Endothelial cell (in vitro differentiated cells): ENCODE data around the gene POLD4. TPM values are rescaled to one million over a fixed set of nuclear protein-coding genes. Genes with fewer than 3 reads are reported as not detected.

Experiments
- DNase-seq: peaks from one replicate; pipeline ENCODE4 v3.0.0; 2021; ENCODE audit warnings: low spot score
- H3K27ac Mint-ChIP-seq: one replicate; pipeline ENCODE4 v1.8.0; 2021; ENCODE audit warnings: mixed read lengths, inconsistent platforms; ENCODE audit not compliant: unreplicated experiment
- H3K27me3 Mint-ChIP-seq: one replicate; pipeline ENCODE4 v1.8.0; 2021; ENCODE audit warnings: mild to moderate bottlenecking, moderate library complexity, mixed read lengths, inconsistent platforms; ENCODE audit not compliant: unreplicated experiment
- H3K36me3 Mint-ChIP-seq: one replicate; pipeline ENCODE4 v1.8.0; 2021; ENCODE audit warnings: mild to moderate bottlenecking, low read depth, mixed read lengths, inconsistent platforms; ENCODE audit not compliant: unreplicated experiment
- H3K4me1 Mint-ChIP-seq: one replicate; pipeline ENCODE4 v1.8.0; 2021; ENCODE audit warnings: mild to moderate bottlenecking, mixed read lengths, inconsistent platforms; ENCODE audit not compliant: unreplicated experiment
- H3K4me3 Mint-ChIP-seq: one replicate; pipeline ENCODE4 v1.8.0; 2021; ENCODE audit warnings: mild to moderate bottlenecking, mixed read lengths, inconsistent platforms; ENCODE audit not compliant: unreplicated experiment
- H3K9me3 Mint-ChIP-seq: one replicate; pipeline ENCODE4 v1.8.0; 2021; ENCODE audit warnings: mixed read lengths, inconsistent platforms; ENCODE audit not compliant: unreplicated experiment
- CTCF ChIP-seq: fragments of 200-600 bp; sonication (generic); IDR thresholded peaks from one replicate; pipeline ENCODE4 v1.5.0; 2021; ENCODE audit warnings: antibody characterized with exemption; ENCODE audit not compliant: unreplicated experiment
- total RNA-seq: library from RNA; stranded (reverse); fragmentation: NEBNext Ultra II Directional; extraction: Animal tissue kit (Norgen Biotek cat#: 25700); gene quantifications from one replicate; pipeline ENCODE4 v1.2.1, GENCODE V29; 2021; ENCODE audit not compliant: unreplicated experiment

POLD4 gene
- total RNA-seq, 1 donor from 2014 or later, result 92.1 TPM

DNA sequence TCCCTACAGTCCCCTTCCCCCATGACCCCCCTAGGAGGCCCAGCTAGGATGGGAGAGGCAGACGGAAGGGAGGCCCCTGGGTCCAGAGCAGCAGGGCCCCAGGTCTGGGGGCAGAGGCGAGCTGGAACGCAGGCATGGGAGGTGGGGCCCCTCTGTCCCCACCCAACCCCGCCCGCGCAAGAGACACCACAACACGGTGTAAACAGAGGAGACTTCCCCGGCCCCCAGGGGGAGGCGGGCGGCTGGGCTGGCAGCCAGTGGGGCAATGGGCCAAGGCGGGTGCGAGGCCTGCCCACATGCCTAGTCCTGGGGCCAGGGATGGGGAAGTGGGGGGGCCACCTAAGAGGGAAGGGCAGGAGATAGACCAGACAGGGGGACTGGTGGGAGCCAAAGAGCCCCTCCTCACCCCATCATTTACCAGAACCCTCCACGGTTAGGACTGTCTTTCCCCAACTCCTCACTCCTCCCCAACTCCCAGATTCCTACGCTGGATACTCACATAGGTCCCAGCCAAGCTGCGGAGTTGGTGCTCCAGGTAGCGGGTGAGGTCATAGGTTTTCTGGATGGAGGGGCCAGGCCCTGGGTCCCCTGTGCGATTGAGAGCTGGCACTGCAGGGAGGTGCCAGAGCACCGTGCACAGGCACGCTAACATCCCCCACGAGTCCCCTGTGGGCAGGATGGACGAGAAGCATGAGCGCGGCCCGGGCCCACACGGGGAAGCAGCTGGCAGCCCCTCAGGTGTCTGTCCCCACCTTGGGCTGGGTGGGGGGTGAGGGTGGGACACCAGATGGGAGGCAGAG lies 13.8 kb upstream of the POLD4 start:
- H3K27ac Mint-ChIP-seq, result no peak overlapping the region
- H3K9me3 Mint-ChIP-seq, result no peaks in the 10 kb centered on the region
- no peak for DNase-seq
- H3K27me3 Mint-ChIP-seq, result peaks cover 11% of the 10 kb centered on the region
- no peak for TF ChIP-seq CTCF
- H3K36me3 Mint-ChIP-seq, result peaks cover 33% of the 10 kb centered on the region
- peaks cover 36% of the 10 kb centered on the region for H3K4me1 Mint-ChIP-seq
- no peak overlapping the region for H3K4me3 Mint-ChIP-seq

DNA sequence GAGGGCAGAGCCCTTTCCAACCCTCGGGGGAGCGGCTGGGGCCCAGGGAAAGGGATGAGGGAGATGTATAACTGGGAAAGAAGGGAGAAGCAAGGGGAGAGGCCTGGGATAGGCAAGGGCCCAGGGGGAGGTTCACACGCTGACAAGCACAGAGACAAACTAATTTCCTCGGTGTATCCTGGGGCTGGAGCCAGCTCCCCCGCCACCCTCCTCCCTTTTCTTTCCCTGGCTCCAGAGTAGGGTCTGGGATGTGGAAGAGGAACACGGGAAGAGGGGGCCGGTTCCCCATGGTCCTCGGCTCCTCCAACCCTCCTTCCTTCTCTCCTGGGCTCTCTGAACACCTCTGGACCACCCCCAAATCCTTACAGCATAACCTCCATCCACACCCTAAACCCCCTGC lies 13.2 kb upstream of the POLD4 start:
- Mint-ChIP-seq H3K4me1 (peaks cover 32% of the 10 kb centered on the region), H3K27me3 (peaks cover 7% of the 10 kb centered on the region), H3K4me3 (peak overlapping the region; percentile 32), H3K36me3 (peaks cover 33% of the 10 kb centered on the region), H3K27ac (no peak overlapping the region), H3K9me3 (no peaks in the 10 kb centered on the region)
- DNase-seq, result no peak
- no peak for TF ChIP-seq CTCF

DNA sequence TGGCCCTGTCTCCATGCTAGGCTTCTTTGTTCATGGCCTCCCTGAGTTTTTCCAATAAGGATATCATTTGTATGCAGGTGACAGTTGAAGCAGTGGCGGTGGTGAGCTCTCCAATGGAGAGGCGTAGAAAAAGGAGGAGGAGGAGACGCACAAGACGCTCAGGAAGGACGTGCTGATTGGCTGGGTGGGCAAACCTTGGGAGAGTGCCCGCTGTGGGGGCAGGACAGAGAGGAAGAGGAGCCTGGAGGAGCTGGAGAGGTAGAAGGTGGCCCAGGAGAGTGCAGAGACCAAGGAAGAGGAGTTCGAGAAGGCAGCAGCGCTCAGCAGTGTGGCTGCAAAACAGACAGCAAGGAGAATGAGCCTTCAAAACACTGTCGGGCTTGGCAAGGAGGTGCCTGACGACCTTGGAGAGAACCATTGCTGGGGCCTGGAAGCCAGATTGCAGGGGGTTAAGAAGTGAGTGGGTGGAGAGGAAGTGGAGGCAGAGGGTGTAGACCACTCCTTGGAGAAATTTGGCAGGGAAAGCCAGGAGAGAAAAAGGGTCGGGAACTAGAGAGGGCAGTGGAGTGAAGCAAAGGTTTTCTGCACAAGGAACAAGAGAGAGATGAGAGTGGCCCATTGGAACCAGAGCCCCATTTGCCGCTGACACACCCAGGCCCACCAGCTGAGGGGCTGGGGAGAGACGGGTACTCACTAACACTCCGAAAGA lies 12.5 kb upstream of the POLD4 start:
- H3K9me3 Mint-ChIP-seq, result no peaks in the 10 kb centered on the region
- no peak for DNase-seq
- H3K27me3 Mint-ChIP-seq, result peaks cover 2% of the 10 kb centered on the region
- H3K27ac Mint-ChIP-seq, result peak overlapping the region; percentile 26
- peaks cover 33% of the 10 kb centered on the region for H3K36me3 Mint-ChIP-seq
- H3K4me1 Mint-ChIP-seq, result peaks cover 26% of the 10 kb centered on the region
- peak overlapping the region; percentile 32 for H3K4me3 Mint-ChIP-seq
- TF ChIP-seq CTCF, result no peak

DNA sequence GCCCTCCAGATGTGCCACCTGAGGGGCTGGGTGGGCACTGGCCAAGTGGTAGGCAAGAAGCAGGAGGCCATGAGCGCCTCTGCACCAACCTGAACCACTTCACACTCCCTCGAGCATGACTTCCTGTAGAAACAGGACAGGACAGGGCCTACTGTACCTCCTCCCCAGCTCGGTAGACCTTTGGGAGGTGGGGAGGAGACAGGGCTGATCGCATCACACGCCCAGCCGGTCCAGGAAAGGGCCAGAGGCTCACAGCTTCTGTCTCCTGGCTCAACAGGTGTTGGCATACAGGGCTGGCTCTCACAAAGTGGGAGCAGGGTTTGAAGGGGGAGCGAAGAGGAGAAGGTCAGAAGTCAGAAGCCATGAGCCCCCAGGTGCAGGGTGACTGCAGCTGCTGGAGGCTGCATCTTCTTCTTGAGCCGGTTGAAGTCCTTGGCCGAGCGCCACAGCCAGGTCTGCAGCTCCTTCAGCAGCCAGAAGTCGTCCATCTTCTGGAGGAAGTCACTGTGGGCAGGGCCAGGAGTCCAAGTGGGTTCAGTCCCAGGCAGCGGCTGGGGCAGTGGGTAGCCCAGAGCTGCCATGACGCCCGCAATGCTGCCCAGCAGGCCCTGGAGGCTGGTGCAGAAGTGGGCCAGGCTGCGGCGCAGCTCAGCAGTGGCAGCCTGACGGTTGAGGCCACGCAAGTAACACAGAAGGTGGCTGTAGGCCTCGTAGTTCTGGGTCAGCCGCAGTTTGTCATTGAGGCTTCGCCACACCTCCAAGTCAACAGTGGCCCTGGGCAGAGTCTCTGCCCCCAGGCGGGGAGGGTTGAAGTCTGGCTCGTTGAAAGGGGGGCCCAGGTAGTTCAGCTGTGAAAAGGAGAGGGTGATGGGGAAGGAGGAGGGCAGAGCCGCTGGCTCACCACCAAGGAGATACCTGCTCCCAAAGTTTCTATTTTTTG lies 11.7 kb upstream of the POLD4 start:
- no peaks in the 10 kb centered on the region for H3K9me3 Mint-ChIP-seq
- peaks cover 2% of the 10 kb centered on the region for H3K27me3 Mint-ChIP-seq
- H3K36me3 Mint-ChIP-seq, result peaks cover 30% of the 10 kb centered on the region
- no peak overlapping the region for H3K27ac Mint-ChIP-seq
- peak overlapping the region; percentile 32 for H3K4me3 Mint-ChIP-seq
- peaks cover 19% of the 10 kb centered on the region for H3K4me1 Mint-ChIP-seq
- DNase-seq, result no peak
- no peak for TF ChIP-seq CTCF
